ENCODE results near the gene CDX2.

Gene CDX2

DNA sequence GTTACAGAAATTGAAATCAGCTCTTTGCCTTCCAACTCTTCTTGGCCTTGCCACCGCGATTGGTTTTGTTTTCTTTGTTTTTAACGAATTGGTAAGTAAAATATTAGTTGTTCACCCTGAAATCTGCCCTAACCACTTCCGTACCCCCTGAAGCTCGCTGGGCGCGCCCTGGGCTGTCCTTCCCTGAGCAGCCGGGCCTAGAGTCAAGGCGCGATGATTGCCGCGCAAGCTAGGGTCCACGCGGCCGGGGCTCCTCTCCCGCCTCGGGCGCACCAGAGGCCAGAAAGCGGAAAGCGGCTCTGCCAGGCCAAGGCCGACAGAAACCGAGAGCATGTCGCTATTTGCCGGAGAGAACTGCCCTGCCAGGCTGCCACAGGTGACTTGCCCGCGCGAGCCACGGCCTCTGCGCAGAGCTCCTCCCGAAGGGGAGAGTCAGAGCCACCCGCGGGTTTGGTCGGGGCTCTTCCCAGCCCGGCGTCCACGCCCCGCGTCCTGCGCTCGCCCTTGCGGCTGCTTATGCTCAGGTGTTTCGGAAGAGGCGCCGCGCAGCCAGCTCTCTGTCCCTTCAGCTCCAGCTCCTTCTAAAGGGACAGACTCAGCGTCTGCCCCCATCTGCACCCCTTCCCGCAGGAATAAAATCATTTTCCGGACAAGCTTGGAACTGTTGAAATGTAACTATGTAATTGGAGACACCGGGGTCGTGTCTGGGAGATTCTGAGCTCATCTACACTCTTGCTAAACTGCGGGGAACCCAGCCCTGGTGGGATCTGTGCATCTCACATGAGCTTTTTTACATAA, 6.6 kb upstream of the CDX2 start:
- Histone ChIP-seq H3K27me3 (ENCODE audit: insufficient read depth, low read length) (peaks cover 97% of the 10 kb centered on the region), H3K4me1 (ENCODE audit: insufficient read depth, low read length) (peaks cover 2% of the 10 kb centered on the region), H2AFZ (ENCODE audit: low read depth, low read length) (no peak overlapping the region), H3K36me3 (ENCODE audit: insufficient read depth, low read length) (no peaks in the 10 kb centered on the region), H3K4me3 (ENCODE audit: low read length) (no peak overlapping the region), H3K9me3 (ENCODE audit: low read length) (no peaks in the 10 kb centered on the region)

DNA sequence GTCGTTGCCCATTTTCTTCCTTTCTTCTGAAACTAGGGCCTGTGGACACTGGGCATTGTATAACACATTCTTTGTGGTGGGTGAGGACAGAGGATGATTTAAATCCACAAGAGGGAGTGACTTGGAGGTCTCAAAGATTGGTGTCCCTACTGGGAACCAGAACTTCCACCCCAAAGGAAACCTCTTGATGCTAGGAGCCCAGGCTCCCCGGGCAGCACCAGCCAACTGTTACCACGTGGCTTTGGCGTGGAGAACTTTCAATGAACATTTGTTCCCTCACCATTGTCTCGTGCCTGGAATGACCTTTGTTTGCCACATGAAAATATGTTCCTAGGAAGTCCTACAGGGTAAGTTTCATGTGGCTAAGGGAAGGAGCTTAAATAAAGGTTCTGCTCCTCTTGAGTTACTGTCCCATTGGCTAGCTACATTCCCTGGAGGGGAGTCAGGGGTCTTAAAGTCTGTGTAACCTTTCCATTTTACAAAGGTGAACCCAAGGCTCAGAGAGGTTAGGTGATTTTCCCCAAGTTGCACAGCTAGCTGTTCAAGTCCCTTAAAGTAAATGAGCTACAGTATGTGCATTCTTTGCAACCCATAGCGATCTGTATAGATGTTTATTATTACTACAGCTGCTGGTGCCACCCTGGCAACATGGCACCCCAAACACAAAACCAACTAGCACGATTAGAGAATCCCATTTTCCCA, 5.0 kb upstream of the CDX2 start:
- H3K27me3 ChIP-seq (ENCODE audit: insufficient read depth, low read length) = peaks cover 97% of the 10 kb centered on the region
- no peaks in the 10 kb centered on the region for H3K36me3 ChIP-seq (ENCODE audit: insufficient read depth, low read length)
- H2AFZ ChIP-seq (ENCODE audit: low read depth, low read length) = no peak overlapping the region
- H3K4me3 ChIP-seq (ENCODE audit: low read length) = no peak overlapping the region
- H3K4me1 ChIP-seq (ENCODE audit: insufficient read depth, low read length) = peaks cover 2% of the 10 kb centered on the region
- no peaks in the 10 kb centered on the region for H3K9me3 ChIP-seq (ENCODE audit: low read length)

DNA sequence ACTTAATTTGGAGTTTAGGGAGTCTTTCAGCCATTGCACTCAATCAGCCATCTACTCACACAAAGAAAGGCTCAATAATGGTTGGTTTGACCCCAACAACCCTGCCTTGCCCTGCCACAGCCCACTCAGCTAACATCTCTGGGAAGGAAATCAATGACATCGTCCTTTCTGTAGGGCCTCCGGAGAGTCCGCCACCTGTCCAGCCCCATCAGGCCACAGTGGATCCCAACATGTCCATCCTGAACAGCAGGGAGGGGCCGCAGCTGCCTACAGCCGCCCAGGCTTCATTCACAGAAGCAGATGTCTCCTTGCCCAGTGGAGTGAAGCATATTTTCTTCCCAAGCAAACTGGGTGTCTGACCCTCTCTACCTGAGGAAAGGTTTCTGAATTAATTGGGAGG, 4.2 kb upstream of the CDX2 start:
- no peaks in the 10 kb centered on the region for H3K9me3 ChIP-seq (ENCODE audit: low read length)
- H3K4me1 ChIP-seq (ENCODE audit: insufficient read depth, low read length) = peaks cover 2% of the 10 kb centered on the region
- H2AFZ ChIP-seq (ENCODE audit: low read depth, low read length) = no peak overlapping the region
- H3K4me3 ChIP-seq (ENCODE audit: low read length) = no peak overlapping the region
- H3K27me3 ChIP-seq (ENCODE audit: insufficient read depth, low read length) = peaks cover 98% of the 10 kb centered on the region
- no peaks in the 10 kb centered on the region for H3K36me3 ChIP-seq (ENCODE audit: insufficient read depth, low read length)

DNA sequence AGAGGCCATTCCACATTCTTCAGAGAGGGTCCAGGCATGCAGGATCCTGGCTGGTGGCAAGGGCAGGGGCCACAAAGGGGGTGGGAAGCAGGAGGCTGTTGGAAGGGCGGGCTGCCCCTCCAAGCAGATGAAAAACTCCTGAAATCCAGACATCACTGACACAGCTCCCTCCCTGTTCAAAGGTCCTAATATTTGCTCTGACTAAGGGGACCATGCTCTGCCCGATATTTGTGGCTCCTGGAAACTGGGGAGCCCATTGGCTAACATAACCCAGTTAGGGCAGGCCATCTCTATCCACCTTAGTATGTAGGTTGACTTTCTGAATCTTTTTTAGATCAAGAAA, 3.3 kb upstream of the CDX2 start:
- Histone ChIP-seq H3K9me3 (ENCODE audit: low read length) (no peaks in the 10 kb centered on the region), H2AFZ (ENCODE audit: low read depth, low read length) (no peak overlapping the region), H3K4me1 (ENCODE audit: insufficient read depth, low read length) (no peaks in the 10 kb centered on the region), H3K36me3 (ENCODE audit: insufficient read depth, low read length) (no peaks in the 10 kb centered on the region), H3K27me3 (ENCODE audit: insufficient read depth, low read length) (peaks cover 98% of the 10 kb centered on the region), H3K4me3 (ENCODE audit: low read length) (no peak overlapping the region)

DNA sequence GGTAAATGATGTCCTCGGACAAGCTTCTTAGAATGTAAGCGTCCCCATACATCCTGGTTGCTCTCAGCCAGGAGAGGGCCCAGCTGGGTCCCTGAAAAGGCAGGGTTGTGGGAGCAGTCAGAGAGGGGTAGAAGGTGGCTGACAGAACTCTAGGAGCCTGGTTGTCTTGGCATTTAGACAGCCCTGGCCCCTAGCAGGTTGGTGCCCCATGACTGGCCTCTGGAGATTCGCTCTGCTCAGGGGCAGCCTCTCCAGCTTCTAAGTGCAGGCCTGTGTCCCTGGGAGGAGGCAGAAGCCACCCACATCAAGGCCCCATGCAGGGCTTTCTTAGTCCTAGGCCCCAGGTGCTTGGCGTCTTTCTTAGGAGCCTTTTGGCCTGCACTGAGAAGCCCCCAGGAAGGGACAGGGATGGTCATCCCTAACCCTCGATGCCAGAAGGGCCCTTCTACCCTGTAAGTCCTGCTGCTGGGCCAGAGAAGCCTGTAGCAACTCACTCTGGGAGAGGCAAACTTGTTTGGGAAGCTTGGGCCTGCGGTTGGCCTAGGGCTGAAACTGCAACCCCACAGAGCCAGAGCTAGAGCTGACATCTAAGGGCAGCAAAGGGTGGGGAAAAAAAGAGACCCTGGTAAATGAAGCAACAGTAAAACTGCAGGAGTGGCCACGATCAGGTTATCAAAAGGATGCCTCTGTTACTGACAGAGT, 2.8 kb upstream of the CDX2 start:
- no peak overlapping the region for H3K4me3 ChIP-seq (ENCODE audit: low read length)
- H3K9me3 ChIP-seq (ENCODE audit: low read length) = no peaks in the 10 kb centered on the region
- H2AFZ ChIP-seq (ENCODE audit: low read depth, low read length) = no peak overlapping the region
- H3K4me1 ChIP-seq (ENCODE audit: insufficient read depth, low read length) = no peaks in the 10 kb centered on the region
- H3K36me3 ChIP-seq (ENCODE audit: insufficient read depth, low read length) = no peaks in the 10 kb centered on the region
- H3K27me3 ChIP-seq (ENCODE audit: insufficient read depth, low read length) = peaks cover 98% of the 10 kb centered on the region

DNA sequence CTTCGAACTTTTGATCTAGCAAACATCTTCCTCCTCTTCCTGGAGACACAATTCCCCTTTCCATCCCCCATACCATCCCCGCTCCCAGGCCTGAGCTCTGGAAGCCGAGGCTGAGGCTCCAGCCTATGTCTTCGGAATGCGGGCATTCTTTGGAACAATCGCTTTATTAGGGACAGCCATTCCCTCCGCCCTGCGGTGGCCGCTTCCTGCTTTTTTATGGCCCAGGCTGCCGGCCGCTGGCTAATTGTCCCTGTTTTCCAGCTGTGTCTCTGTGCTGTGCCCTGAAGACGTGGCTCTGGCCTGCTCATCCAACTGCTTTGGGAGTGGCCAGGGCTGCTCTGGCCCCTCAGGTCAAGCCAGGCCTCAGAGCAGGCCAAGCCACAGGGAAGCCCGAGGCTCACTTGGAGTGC, 2.1 kb upstream of the CDX2 start:
- peaks cover 98% of the 10 kb centered on the region for H3K27me3 ChIP-seq (ENCODE audit: insufficient read depth, low read length)
- no peak overlapping the region for H2AFZ ChIP-seq (ENCODE audit: low read depth, low read length)
- no peaks in the 10 kb centered on the region for H3K4me1 ChIP-seq (ENCODE audit: insufficient read depth, low read length)
- H3K4me3 ChIP-seq (ENCODE audit: low read length) = no peak overlapping the region
- no peaks in the 10 kb centered on the region for H3K9me3 ChIP-seq (ENCODE audit: low read length)
- H3K36me3 ChIP-seq (ENCODE audit: insufficient read depth, low read length) = no peaks in the 10 kb centered on the region

DNA sequence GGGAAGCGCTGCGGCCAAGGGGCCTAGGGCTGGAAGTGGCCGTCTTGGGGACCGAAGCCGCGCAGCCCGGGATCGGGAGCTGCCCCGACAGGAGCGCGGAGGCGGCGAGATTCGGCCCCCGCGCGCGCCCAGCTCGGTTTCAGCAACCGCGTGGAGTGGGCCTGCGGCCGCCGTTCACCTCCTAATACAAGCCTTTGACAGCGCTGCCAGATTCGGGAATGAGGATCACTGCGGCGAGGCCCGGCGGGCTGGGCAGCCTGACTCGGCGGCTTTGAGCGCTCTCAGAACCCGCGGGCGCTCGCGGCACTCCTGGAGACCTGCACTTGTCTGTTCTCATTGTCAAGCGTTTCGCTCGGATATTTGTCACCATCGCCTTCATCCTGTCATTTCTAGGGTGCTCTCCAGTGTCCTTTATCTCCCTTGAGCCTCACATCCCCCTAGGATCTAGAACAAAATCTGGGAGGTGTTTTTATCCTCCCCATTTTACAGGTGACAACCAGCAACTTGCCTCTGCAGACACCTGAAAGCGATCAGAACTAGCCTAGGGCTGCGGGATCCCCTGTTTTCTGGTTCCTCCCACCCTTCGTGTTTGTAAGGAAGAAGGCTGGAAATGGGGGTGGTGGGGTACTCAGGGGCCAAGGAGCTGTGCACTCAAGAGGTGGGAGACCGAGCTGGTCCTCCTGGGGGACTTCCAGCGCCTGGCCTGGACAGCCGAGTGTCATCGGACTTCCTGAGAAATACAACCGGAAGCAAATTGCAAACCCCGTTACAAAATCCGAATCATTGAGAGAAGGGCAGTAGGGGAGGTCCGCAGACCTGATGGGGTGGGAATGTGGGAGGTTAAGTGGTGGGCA, 1.5 kb upstream of the CDX2 start:
- Histone ChIP-seq H3K4me1 (ENCODE audit: insufficient read depth, low read length) (no peaks in the 10 kb centered on the region), H3K27me3 (ENCODE audit: insufficient read depth, low read length) (peaks cover 98% of the 10 kb centered on the region), H3K36me3 (ENCODE audit: insufficient read depth, low read length) (no peaks in the 10 kb centered on the region), H3K9me3 (ENCODE audit: low read length) (no peaks in the 10 kb centered on the region), H3K4me3 (ENCODE audit: low read length) (no peak overlapping the region), H2AFZ (ENCODE audit: low read depth, low read length) (no peak overlapping the region)

DNA sequence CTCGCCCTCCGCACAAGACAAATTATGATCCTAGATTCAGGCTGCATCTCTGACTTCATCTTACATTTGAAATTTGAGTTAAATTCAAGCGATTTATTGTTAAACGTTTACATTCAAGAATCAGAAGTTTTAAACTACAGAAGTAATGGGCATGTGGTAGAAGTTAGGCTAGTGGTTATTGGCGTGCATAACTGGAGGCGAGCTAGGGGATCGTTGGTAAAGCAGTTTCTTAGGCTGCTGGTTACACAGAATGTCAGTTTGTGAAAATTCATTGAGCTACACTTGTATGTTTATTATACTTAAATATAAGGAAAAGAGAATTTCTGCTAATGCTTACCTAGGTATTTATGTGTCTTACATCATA, 733 bp upstream of the CDX2 start:
- no peaks in the 10 kb centered on the region for H3K4me1 ChIP-seq (ENCODE audit: insufficient read depth, low read length)
- H3K9me3 ChIP-seq (ENCODE audit: low read length) = no peaks in the 10 kb centered on the region
- H3K27me3 ChIP-seq (ENCODE audit: insufficient read depth, low read length) = peaks cover 99% of the 10 kb centered on the region
- no peaks in the 10 kb centered on the region for H3K36me3 ChIP-seq (ENCODE audit: insufficient read depth, low read length)
- no peak overlapping the region for H3K4me3 ChIP-seq (ENCODE audit: low read length)
- no peak overlapping the region for H2AFZ ChIP-seq (ENCODE audit: low read depth, low read length)

DNA sequence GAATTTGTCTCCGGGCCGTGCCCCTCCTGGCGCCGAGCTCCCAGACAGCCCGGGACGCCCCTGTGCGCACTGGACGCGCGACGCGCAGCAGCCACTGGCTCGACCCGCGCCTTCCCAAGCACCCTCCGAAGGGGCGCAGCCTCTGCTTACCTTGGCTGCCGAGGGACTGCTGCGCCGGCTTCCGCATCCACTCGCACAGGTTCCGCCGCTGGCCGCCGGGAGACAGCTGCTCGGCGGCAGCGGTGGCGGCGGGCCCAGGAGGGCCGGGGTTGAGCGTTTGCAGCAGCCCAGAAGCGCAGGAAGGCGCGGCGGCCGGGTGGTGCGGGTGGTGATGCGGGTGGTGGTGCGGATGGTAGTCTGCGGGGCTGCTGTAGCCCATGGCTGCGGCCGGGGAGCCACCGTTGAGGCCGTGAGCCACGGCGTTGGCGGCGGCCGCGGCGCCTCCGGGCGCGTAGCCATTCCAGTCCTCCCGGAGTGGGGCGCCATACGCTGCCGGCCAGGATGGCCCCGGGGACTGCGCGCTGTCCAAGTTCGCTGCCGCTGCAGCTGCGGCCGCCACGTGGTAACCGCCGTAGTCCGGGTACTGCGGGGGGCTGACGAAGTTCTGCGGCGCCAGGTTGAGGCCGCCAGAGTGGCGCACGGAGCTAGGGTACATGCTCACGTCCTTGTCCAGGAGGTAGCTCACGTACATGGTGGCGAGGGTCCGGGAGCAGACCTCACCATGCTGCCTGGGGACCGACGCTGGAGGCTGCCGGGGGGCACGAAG, 616 bp downstream of the CDX2 start:
- Histone ChIP-seq H3K36me3 (ENCODE audit: insufficient read depth, low read length) (no peaks in the 10 kb centered on the region), H3K4me1 (ENCODE audit: insufficient read depth, low read length) (no peaks in the 10 kb centered on the region), H3K27me3 (ENCODE audit: insufficient read depth, low read length) (peaks cover 97% of the 10 kb centered on the region), H2AFZ (ENCODE audit: low read depth, low read length) (no peak overlapping the region), H3K4me3 (ENCODE audit: low read length) (no peak overlapping the region), H3K9me3 (ENCODE audit: low read length) (no peaks in the 10 kb centered on the region)

DNA sequence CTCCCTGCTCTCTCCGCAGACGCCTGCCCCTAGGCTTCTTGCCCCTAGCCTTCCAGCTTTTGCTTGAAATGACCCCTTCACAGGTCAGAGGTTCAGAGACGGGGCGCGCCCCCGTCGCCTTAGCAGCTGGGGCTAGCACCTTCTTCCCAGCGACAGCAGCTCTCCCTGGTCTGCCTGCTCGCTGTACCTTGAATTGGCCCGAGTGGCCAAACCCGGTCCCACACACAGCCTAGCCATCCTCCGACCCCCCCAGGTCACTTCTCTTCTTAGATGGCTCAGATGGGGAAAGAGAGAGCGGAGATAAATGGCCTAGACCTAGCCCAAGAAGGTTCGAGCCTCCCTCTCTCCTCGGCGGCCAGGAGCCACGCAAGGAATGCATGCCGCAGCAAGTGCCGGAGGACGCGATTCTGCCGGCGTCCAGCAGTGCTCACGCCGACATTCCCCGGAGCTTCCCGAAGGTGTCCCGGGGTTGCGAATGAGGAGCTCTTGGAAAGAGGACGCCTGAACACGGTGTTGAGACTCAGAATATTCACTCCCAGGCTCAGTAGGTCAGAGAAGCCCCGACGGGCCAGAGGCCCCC, 1.3 kb downstream of the CDX2 start:
- peaks cover 98% of the 10 kb centered on the region for H3K27me3 ChIP-seq (ENCODE audit: insufficient read depth, low read length)
- H3K4me3 ChIP-seq (ENCODE audit: low read length) = no peak overlapping the region
- H3K4me1 ChIP-seq (ENCODE audit: insufficient read depth, low read length) = no peaks in the 10 kb centered on the region
- no peaks in the 10 kb centered on the region for H3K36me3 ChIP-seq (ENCODE audit: insufficient read depth, low read length)
- no peak overlapping the region for H2AFZ ChIP-seq (ENCODE audit: low read depth, low read length)
- no peaks in the 10 kb centered on the region for H3K9me3 ChIP-seq (ENCODE audit: low read length)

DNA sequence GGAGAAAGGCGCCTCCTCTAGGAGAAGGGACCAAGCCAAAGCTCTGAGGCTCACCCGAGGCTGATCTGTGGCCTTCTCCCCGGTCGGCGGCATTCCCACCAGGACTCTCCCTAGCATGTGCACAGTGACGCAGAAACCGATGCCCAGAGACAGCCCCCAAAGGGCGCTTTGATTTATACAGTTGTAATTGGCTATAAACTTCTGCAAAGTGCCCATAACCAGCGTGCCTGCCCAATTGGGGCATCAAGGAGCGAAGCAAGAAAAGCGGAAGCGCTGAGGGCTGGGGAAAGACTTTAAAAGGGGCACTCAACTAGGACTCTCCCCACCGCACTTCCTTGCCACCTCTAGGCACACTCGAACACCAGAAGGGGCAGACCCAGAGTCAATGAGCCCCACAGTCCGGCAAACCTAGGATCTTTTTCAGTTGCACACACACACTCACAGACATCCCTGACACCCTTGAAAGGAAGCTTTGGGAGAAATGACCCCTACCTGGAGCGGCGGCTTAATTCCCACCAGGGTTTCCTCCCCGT, 1.8 kb downstream of the CDX2 start:
- Histone ChIP-seq H3K27me3 (ENCODE audit: insufficient read depth, low read length) (peaks cover 98% of the 10 kb centered on the region), H3K4me3 (ENCODE audit: low read length) (no peak overlapping the region), H2AFZ (ENCODE audit: low read depth, low read length) (no peak overlapping the region), H3K4me1 (ENCODE audit: insufficient read depth, low read length) (no peaks in the 10 kb centered on the region), H3K9me3 (ENCODE audit: low read length) (no peaks in the 10 kb centered on the region), H3K36me3 (ENCODE audit: insufficient read depth, low read length) (no peaks in the 10 kb centered on the region)

DNA sequence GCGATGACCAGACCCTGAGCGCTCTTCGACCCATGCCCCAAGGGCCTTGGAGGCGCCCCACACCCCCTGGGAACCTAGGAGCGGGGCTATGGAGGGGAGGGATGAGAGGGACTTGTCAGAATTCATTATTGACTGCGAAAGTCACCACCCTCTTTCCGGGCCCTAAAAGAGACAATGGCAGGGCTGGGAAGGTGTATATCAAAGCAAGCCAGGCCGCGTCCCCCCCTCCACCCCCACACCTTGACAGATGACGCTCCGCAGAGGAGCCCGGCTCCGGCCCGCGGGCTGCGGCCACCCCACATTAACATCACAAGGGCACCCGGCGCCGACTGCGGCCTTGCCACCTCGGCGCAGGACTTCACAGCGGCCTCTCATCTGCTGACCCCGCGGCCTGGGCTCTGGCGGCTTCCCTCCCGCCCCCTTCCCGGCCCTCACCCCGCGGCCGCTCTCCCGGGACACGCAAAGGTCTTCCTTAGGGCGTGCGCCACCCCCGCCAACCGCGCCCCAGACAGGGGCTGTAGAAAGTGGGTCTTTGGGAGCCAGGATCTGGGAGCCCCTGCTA, 2.4 kb downstream of the CDX2 start:
- Histone ChIP-seq H3K4me1 (ENCODE audit: insufficient read depth, low read length) (no peaks in the 10 kb centered on the region), H3K36me3 (ENCODE audit: insufficient read depth, low read length) (no peaks in the 10 kb centered on the region), H3K9me3 (ENCODE audit: low read length) (no peaks in the 10 kb centered on the region), H3K4me3 (ENCODE audit: low read length) (no peak overlapping the region), H2AFZ (ENCODE audit: low read depth, low read length) (no peak overlapping the region), H3K27me3 (ENCODE audit: insufficient read depth, low read length) (peaks cover 98% of the 10 kb centered on the region)
